Upper lobe of left lung (tissue), 4 donors: ENCODE results near the gene SLC25A26.

ENCODE experiments used
- EP300 ChIP-seq, 4 donors: sonication (generic); formaldehyde crosslinking; IDR thresholded peaks; one replicate each; pipeline ENCODE4 v1.5.1; 2017; ENCODE audit warnings: antibody characterized with exemption in 4 of 4, control low read depth in 2 of 4
- POLR2AphosphoS5 ChIP-seq, 2 donors: sonication (generic); formaldehyde crosslinking; IDR thresholded peaks; one replicate each; pipeline ENCODE4 v1.5.1; 2017; ENCODE audit warnings: antibody characterized with exemption in 2 of 2
- TF ChIP-seq, protein P1 (sequence below), 6 experiments: fragments of 450-650 bp in 4 of 6; fragments of 200-600 bp in 2 of 6; sonication (generic) in 2 of 6; IDR thresholded peaks; one replicate each; pipeline ENCODE4 v1.5.1; 2016 to 2019; ENCODE audit warnings: antibody characterized with exemption in 6 of 6

GRCh38 chr3:66392512-66392911 lies 171.7 kb downstream of the SLC25A26 start:
- TF ChIP-seq, protein P1, sequence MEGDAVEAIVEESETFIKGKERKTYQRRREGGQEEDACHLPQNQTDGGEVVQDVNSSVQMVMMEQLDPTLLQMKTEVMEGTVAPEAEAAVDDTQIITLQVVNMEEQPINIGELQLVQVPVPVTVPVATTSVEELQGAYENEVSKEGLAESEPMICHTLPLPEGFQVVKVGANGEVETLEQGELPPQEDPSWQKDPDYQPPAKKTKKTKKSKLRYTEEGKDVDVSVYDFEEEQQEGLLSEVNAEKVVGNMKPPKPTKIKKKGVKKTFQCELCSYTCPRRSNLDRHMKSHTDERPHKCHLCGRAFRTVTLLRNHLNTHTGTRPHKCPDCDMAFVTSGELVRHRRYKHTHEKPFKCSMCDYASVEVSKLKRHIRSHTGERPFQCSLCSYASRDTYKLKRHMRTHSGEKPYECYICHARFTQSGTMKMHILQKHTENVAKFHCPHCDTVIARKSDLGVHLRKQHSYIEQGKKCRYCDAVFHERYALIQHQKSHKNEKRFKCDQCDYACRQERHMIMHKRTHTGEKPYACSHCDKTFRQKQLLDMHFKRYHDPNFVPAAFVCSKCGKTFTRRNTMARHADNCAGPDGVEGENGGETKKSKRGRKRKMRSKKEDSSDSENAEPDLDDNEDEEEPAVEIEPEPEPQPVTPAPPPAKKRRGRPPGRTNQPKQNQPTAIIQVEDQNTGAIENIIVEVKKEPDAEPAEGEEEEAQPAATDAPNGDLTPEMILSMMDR (IDR thresholded peaks at IDR 0.05) = no peak
- no peak for TF ChIP-seq EP300 (IDR thresholded peaks at IDR 0.05)
- TF ChIP-seq POLR2AphosphoS5 (IDR thresholded peaks at IDR 0.05) = no peak
